22Rv1 (cell line): ENCODE data around the gene CTBP2.

Experiments used
- ZFX ChIP-seq: fragments of 450-650 bp; IDR thresholded peaks from 2 replicates; pipeline ENCODE4 v1.6.1; 2017; ENCODE audit warnings: antibody characterized with exemption, borderline replicate concordance
- TF ChIP-seq, protein P1 (sequence below): fragments of 450-650 bp; IDR thresholded peaks from 2 replicates; pipeline ENCODE4 v1.5.1; 2017; ENCODE audit warnings: mild to moderate bottlenecking

DNA sequence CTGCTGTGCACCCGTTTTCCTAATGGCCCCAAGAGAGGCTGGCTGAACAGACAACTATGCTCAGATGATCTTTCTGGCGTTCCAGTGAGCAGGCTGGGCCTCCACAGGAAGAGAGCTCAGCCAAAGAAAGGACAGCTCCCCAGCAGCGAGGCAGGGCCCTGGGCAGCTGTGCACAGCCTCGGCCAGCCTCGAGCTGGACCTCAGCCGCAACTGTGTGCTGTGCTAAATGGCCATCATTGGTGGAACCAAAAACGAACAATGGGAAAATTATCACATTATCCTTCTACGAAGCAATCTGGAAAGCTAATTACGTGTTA lies 97.5 kb downstream of the CTBP2 start:
- TF ChIP-seq, protein P1, sequence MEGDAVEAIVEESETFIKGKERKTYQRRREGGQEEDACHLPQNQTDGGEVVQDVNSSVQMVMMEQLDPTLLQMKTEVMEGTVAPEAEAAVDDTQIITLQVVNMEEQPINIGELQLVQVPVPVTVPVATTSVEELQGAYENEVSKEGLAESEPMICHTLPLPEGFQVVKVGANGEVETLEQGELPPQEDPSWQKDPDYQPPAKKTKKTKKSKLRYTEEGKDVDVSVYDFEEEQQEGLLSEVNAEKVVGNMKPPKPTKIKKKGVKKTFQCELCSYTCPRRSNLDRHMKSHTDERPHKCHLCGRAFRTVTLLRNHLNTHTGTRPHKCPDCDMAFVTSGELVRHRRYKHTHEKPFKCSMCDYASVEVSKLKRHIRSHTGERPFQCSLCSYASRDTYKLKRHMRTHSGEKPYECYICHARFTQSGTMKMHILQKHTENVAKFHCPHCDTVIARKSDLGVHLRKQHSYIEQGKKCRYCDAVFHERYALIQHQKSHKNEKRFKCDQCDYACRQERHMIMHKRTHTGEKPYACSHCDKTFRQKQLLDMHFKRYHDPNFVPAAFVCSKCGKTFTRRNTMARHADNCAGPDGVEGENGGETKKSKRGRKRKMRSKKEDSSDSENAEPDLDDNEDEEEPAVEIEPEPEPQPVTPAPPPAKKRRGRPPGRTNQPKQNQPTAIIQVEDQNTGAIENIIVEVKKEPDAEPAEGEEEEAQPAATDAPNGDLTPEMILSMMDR, result no peak
- no peak for TF ChIP-seq ZFX
